IPS DF 6.9 (cell line): Measurements from ENCODE around the gene SLF2.

ENCODE experiments used
- DNase-seq: peaks from one replicate; pipeline ENCODE4 v3.0.0-alpha.2; 2013; ENCODE audit warnings: low read depth, low spot score
- H3K27ac ChIP-seq: one replicate; pipeline ENCODE4 v1.5.1; 2013; ENCODE audit warnings: low read length, control low read depth
- H3K27me3 ChIP-seq: 2 replicates; pipeline ENCODE4 v1.6.1; 2013; ENCODE audit warnings: mild to moderate bottlenecking, low read length; ENCODE audit not compliant: control insufficient read depth, insufficient read depth
- H3K36me3 ChIP-seq: 2 replicates; pipeline ENCODE4 v1.6.1; 2013; ENCODE audit warnings: low read length; ENCODE audit not compliant: control insufficient read depth, insufficient read depth
- H3K4me1 ChIP-seq: 2 replicates; pipeline ENCODE4 v1.6.1; 2013; ENCODE audit warnings: low read length; ENCODE audit not compliant: control insufficient read depth, insufficient read depth
- H3K4me3 ChIP-seq: 2 replicates; pipeline ENCODE4 v1.5.1; 2013; ENCODE audit warnings: mild to moderate bottlenecking, low read length
- H3K9me3 ChIP-seq: 2 replicates; pipeline ENCODE4 v1.6.1; 2013; ENCODE audit warnings: low read length, inconsistent platforms; ENCODE audit not compliant: control insufficient read depth, insufficient read depth
- WGBS: extraction: QIAGEN DNeasy Blood & Tissue Kit; methylation state at CpG from one replicate; pipeline ENCODE4 v1.1.7; 2013; ENCODE audit warnings: mixed read lengths, missing lambda C conversion rate; ENCODE audit not compliant: insufficient read length, insufficient coverage; 5-methylcytosine and 5-hydroxymethylcytosine counted together

The SLF2 gene

DNA sequence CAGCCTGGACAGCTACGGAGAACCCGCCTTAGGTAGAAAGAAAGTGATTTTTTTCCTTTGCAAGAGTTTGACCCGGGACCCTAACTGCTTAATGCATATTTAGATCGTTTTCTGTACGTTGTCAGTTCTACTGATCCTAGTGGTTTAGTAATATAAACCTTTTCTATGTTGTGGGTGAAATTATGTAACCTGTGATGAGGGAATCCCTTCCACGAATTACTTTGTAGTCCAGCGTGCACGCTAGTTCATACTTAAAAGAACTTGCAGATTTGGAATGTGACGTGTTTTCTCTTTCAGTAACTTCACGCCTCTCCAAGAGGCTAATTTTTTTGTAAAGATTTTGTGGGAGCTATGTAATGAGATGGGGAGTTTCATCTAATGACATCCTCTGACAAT, 705 bp downstream of the SLF2 start:
- peak overlapping the region; percentile 97; the same call in 1 of the 2 replicates for H3K4me3 ChIP-seq
- no peaks in the 10 kb centered on the region for H3K9me3 ChIP-seq
- H3K27ac ChIP-seq, result no peak overlapping the region
- no peak for DNase-seq
- H3K4me1 ChIP-seq, result peaks cover 1% of the 10 kb centered on the region; the same call in 1 of the 2 replicates
- WGBS, result no CpG with 5 or more reads among the region's 10 CpGs
- peaks cover 5% of the 10 kb centered on the region; the same call in 1 of the 2 replicates for H3K36me3 ChIP-seq
- H3K27me3 ChIP-seq, result no peaks in the 10 kb centered on the region

DNA sequence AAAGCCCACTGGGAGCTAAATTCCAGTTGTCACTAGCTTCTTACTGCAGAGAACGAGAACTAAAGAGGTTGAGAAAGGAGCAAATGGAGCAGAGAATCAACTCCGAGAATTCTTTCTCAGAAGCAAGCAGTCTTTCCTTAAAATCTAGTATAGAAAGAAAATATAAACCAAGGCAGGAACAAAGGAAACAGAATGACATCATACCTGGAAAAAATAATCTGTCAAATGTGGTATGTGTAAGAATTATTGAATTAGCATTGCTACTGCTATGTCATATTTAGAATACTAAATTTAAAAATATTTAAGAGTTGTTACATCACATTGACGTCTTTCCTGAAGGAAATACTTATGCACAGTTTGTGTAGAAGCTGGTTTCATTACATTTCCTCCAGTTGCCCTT, 4.3 kb downstream of the SLF2 start:
- no CpG with 5 or more reads among the region's 3 CpGs for WGBS
- no peak overlapping the region for H3K4me3 ChIP-seq
- H3K27ac ChIP-seq, result no peak overlapping the region
- H3K27me3 ChIP-seq, result no peaks in the 10 kb centered on the region
- peaks cover 5% of the 10 kb centered on the region; the same call in 1 of the 2 replicates for H3K36me3 ChIP-seq
- no peaks in the 10 kb centered on the region for H3K4me1 ChIP-seq
- DNase-seq, result no peak
- no peaks in the 10 kb centered on the region for H3K9me3 ChIP-seq

DNA sequence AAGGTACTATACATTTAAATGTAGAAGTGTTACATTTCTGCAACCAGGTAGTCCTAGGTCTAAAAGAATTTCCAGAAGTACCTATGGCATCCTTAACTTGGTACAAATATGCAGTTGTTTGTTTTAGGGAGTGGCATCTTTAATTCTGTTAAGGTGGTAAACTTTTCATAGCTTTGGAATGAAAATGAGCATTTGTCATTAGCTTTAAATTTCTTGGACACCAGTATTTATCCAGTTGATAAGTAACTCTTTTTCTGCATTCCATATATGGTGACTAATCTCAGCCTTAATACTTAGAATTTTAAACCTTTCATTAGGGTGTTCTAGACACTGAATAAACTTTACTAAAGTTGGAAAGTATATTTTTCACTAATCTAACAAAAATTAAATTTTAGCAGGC, 10.8 kb downstream of the SLF2 start:
- H3K4me3 ChIP-seq, result no peak overlapping the region
- H3K36me3 ChIP-seq, result peaks cover 6% of the 10 kb centered on the region; the same call in 1 of the 2 replicates
- no peaks in the 10 kb centered on the region for H3K9me3 ChIP-seq
- no peaks in the 10 kb centered on the region for H3K27me3 ChIP-seq
- H3K4me1 ChIP-seq, result no peaks in the 10 kb centered on the region
- no peak overlapping the region for H3K27ac ChIP-seq
- DNase-seq, result no peak

DNA sequence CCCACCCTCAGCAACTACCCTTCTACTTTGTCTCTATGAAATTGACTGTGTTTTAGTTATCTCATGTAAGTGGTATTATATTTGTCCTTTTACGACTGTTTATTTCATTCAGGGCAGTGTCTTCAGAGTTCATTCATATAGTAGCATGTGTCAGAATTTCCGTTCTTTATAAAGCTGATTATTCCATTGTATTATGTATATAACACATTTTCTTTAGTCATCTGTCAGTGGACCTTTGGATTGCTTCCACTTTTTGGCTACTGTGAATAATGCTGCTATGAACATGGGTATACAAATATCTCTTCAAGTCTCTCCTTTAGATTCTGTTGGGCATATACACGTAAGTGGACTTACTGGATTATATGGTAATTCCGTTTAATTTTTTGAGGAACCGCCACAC, 14.5 kb downstream of the SLF2 start:
- no peak for DNase-seq
- Histone ChIP-seq H3K9me3 (no peaks in the 10 kb centered on the region), H3K27me3 (no peaks in the 10 kb centered on the region), H3K27ac (no peak overlapping the region), H3K36me3 (peaks cover 6% of the 10 kb centered on the region; the same call in 1 of the 2 replicates), H3K4me1 (no peaks in the 10 kb centered on the region), H3K4me3 (no peak overlapping the region)
- WGBS, result no CpG with 5 or more reads among the region's 5 CpGs

DNA sequence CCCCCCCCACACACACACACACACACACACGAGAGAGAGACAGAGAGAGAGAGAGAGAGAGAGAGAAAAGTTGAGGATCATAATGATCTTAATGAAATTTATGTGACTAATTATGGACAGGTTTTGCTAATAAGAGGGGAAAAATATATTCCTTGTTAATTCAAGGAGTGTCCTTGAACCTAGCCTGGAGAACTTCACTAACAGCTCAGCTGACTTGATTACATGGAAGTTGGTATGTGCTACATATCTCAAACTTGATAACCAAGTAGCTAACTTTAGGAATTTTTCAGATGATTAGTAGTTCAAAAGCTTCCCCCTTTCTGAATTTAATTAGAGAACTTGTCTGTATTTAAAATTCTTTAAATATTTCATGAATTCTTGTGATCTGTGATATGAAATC, 15.3 kb downstream of the SLF2 start:
- H3K9me3 ChIP-seq, result no peaks in the 10 kb centered on the region
- DNase-seq, result no peak
- H3K27me3 ChIP-seq, result no peaks in the 10 kb centered on the region
- peaks cover 6% of the 10 kb centered on the region; the same call in 1 of the 2 replicates for H3K36me3 ChIP-seq
- WGBS, result no CpG with 5 or more reads among the region's 1 CpG
- no peak overlapping the region for H3K4me3 ChIP-seq
- no peak overlapping the region for H3K27ac ChIP-seq
- H3K4me1 ChIP-seq, result no peaks in the 10 kb centered on the region

DNA sequence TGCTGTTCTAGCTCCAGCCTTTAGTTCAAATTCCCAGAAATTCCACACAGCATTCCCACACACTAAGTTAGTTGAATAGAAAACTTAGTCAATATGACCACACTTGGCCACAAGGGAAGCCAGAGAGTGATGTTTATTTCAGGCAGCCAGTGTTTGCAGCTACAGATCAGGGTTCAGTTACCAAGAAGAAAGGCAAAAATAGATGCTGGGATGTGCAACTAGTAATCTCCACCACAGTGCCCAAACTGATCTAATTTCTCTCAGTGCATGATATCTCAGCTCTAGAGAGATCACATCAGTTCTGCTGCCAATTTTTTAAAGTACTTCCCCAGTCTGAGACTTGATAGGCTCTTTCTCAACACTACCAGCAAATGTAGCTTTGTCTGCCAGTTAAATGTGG, 17.6 kb downstream of the SLF2 start:
- Histone ChIP-seq H3K4me3 (no peak overlapping the region), H3K27me3 (no peaks in the 10 kb centered on the region), H3K36me3 (no peaks in the 10 kb centered on the region), H3K4me1 (no peaks in the 10 kb centered on the region), H3K9me3 (no peaks in the 10 kb centered on the region), H3K27ac (no peak overlapping the region)
- DNase-seq, result no peak

DNA sequence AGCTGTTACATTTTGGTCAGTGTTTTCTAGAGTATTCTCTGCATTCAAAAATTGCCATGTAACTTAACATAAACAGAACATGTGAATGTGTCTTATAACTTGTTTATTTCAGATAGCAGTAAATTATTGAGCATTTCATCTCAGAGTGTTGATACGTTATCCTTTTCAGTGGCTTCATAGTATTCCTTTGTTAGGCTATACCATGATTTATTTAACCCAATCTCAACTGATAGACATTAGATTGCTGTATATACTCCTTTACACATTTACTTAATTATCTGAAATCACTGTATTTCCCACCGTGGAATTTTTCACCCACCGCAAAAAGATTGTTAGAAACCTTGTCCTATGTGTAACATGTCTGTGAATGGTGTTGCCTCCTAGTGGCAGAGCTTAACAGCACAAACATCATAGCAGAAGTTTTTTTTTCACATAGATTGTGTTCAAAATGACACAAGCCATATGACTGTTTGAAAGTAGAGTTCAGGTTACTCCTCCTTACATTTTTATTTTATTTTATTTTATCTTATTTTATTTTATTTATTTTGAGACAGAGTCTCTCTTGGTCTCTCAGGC, 21.4 kb downstream of the SLF2 start:
- Histone ChIP-seq H3K4me3 (no peak overlapping the region), H3K9me3 (no peaks in the 10 kb centered on the region), H3K4me1 (no peaks in the 10 kb centered on the region), H3K27ac (no peak overlapping the region), H3K27me3 (no peaks in the 10 kb centered on the region), H3K36me3 (peaks cover 2% of the 10 kb centered on the region; the same call in 1 of the 2 replicates)
- no peak for DNase-seq
- WGBS, result no CpG with 5 or more reads among the region's 3 CpGs

DNA sequence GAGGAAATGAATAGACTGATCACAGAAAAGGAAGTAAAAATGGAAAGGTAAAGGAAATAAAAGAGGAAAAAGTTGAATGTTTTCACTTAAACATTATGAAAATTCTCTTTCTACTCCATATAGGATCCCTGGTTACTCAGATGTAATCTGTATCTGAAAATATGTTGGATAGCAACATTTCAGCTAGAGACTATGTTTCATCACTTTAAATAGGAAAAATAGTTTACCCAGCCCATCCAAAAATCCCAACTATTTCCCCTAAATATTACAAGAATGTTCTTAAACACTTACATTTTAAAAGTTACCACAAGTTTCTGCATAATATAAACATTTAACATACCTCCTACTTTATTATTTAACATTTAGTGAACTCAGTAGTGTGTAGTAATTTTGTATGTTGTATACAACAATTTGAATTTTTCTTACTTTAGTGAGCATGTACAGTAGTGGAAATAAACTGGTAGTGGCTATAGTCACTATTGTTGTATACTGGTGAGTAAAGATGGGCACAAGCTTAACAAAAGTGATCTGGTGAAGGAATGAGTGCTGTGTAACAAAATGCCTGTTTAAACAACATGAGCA, 27.1 kb downstream of the SLF2 start:
- peaks cover 2% of the 10 kb centered on the region; the same call in 1 of the 2 replicates for H3K36me3 ChIP-seq

DNA sequence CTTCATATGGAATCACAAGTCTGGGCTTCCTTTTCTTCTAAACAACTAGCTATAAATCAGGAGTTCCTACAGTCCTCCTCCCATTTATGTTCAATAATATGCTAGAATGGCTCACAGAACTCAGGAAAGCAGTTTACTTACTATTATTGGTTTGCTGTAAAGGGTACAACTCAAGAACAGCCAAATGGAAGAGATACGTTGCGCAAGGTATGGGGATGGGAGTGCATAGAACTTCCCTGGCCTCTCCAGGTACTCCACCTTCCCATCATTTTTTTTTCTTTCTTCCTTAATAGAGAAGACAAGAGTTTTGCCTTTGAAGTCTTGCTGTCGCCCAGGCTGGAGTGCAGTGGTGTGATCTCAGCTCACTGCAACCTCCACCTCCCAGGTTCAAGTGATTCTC, 29.5 kb downstream of the SLF2 start:
- DNase-seq, result no peak
- no peaks in the 10 kb centered on the region for H3K9me3 ChIP-seq
- no CpG with 5 or more reads among the region's 3 CpGs for whole genome bisulfite sequencing
- H3K4me3 ChIP-seq, result no peak overlapping the region
- peaks cover 2% of the 10 kb centered on the region; the same call in 1 of the 2 replicates for H3K36me3 ChIP-seq
- H3K27me3 ChIP-seq, result no peaks in the 10 kb centered on the region
- H3K27ac ChIP-seq, result no peak overlapping the region
- no peaks in the 10 kb centered on the region for H3K4me1 ChIP-seq

More for the DNA sequence above, 27.1 kb downstream of the SLF2 start:
- H3K9me3 ChIP-seq, result no peaks in the 10 kb centered on the region
- no peak overlapping the region for H3K27ac ChIP-seq
- DNase-seq, result no peak
- no peaks in the 10 kb centered on the region for H3K27me3 ChIP-seq
- no peaks in the 10 kb centered on the region for H3K4me1 ChIP-seq
- no peak overlapping the region for H3K4me3 ChIP-seq

DNA sequence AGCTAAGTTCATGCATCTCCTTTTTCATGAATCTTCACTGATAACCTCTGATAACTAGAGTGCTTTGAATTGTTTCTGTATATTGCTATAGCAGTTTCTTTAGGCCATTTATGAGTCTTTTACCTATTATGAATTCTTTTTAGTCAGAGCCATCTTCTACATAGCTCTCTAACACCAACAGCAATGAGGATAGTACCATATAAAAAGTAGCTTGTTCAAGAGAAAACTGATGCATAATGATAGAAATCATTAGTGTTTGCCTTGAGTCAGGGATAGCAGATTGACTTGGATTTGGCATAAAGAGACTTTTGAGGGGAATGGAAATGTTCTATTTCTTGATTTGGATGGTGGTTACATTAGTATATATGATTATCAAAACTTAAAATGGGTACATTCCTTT, 30.7 kb downstream of the SLF2 start:
- no peaks in the 10 kb centered on the region for H3K27me3 ChIP-seq
- H3K9me3 ChIP-seq, result no peaks in the 10 kb centered on the region
- H3K4me1 ChIP-seq, result no peaks in the 10 kb centered on the region
- DNase-seq, result no peak
- no peak overlapping the region for H3K27ac ChIP-seq
- H3K36me3 ChIP-seq, result no peaks in the 10 kb centered on the region; the same call in 1 of the 2 replicates
- no peak overlapping the region for H3K4me3 ChIP-seq

DNA sequence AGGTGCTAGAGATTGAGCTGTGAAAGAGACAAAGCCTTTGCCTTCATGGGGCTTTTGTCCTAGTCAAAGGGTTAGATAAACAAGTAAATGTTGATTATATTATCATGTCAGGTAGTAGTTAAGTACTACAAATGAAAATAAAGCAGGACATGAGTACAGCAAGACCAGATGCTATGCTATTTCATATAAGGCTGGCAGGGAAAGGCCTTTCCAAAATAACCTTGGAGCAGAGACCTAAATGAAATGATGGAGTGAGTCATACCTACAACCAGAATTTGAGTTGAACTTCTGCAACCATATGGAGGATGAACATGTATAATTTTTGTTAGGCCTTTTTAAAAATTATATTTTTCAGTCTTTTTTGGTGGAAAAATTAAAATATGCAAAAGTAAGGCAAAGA, 33.0 kb downstream of the SLF2 start:
- Histone ChIP-seq H3K4me1 (no peaks in the 10 kb centered on the region), H3K27me3 (no peaks in the 10 kb centered on the region), H3K9me3 (no peaks in the 10 kb centered on the region), H3K36me3 (no peaks in the 10 kb centered on the region; the same call in 1 of the 2 replicates), H3K27ac (no peak overlapping the region), H3K4me3 (no peak overlapping the region)
- DNase-seq, result no peak
